ENCODE data around the gene ZNF768. TPM values are rescaled to one million over a fixed set of nuclear protein-coding genes. Genes with fewer than 3 reads are reported as not detected.

Gene ZNF768
- total RNA-seq, 1 donor from 2014 or later = 83.6 TPM

DNA sequence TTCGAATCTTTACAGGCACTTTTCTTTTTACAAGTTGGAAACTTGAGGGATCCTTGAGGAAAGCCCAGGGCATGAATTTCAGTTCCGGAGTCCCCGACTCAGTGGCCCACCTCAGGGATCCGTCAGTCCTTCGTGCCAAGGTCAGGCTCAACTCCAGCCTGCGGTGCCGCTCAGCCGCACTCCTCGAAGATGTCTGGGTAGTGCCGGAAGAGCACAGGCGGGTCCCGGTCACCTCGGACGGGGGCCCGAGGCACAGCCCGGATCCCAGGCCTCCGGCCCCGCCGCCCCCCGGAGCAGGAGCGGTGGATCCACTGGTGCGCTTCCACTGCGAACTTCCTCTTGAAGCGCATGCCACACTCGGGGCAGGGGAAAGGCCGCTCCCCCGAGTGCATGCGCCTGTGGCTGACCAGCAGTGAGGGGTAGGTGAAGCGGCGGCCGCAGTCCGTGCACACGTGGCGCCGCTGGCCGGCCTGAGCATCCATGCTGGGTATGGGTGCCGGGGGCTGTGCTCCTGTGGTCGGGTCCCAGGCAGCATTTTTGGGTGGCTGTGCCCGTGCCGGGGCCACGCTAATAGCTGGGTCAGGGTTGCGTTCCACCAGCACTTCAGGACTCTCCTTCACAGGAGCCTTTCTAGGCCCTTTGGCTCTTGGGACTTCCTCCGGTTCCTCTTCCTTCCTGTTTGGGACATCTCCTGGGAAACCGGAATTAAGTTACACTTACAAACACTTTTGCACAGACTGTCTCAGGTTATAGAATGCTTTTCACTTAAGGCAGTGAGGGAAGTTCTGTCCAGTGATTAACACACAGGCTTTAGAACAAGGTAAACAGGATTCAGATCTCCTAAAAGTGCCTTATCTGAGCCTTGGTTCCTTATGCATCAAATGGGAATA, 43.6 kb upstream of the ZNF768 start:
- H3K4me1 Mint-ChIP-seq (ENCODE audit: low read depth) = peaks cover 37% of the 10 kb centered on the region
- DNase-seq (ENCODE audit: low spot score, unreplicated experiment) = no peak
- H3K4me3 Mint-ChIP-seq (ENCODE audit: low read depth) = peak overlapping the region; percentile 16
- H3K27ac Mint-ChIP-seq = peak overlapping the region; percentile 74
- H3K9me3 Mint-ChIP-seq (ENCODE audit: low read depth) = no peaks in the 10 kb centered on the region
- no peaks in the 10 kb centered on the region for H3K27me3 Mint-ChIP-seq
- TF ChIP-seq, protein P1, sequence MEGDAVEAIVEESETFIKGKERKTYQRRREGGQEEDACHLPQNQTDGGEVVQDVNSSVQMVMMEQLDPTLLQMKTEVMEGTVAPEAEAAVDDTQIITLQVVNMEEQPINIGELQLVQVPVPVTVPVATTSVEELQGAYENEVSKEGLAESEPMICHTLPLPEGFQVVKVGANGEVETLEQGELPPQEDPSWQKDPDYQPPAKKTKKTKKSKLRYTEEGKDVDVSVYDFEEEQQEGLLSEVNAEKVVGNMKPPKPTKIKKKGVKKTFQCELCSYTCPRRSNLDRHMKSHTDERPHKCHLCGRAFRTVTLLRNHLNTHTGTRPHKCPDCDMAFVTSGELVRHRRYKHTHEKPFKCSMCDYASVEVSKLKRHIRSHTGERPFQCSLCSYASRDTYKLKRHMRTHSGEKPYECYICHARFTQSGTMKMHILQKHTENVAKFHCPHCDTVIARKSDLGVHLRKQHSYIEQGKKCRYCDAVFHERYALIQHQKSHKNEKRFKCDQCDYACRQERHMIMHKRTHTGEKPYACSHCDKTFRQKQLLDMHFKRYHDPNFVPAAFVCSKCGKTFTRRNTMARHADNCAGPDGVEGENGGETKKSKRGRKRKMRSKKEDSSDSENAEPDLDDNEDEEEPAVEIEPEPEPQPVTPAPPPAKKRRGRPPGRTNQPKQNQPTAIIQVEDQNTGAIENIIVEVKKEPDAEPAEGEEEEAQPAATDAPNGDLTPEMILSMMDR (IDR thresholded peaks at IDR 0.05; ENCODE audit: unreplicated experiment) = no peak
- peaks cover 5% of the 10 kb centered on the region for H3K36me3 Mint-ChIP-seq (ENCODE audit: insufficient read depth)

DNA sequence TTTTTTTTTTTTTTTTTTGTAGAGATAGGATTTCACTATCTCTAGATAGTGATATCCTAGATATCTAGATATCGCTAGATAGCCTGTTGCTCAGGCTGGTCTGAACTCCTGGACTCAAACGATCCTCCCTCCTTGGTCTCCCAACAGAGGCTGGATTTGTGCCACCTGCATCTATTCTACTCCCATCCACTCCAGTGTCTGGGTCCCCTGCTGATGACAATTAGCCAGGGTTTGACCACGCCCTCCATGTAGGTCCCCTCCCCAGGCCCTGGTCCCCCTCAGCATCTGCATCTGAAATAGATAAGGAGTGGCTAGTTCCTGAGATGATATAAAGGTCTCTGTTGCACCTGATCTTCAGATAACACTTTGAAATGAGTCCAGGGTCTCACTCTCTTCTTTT, 42.9 kb upstream of the ZNF768 start:
- no peaks in the 10 kb centered on the region for H3K9me3 Mint-ChIP-seq (ENCODE audit: low read depth)
- DNase-seq (ENCODE audit: low spot score, unreplicated experiment) = no peak
- no peak overlapping the region for H3K27ac Mint-ChIP-seq
- TF ChIP-seq, protein P1 (IDR thresholded peaks at IDR 0.05; ENCODE audit: unreplicated experiment) = no peak
- no peaks in the 10 kb centered on the region for H3K27me3 Mint-ChIP-seq
- H3K36me3 Mint-ChIP-seq (ENCODE audit: insufficient read depth) = no peaks in the 10 kb centered on the region
- no peak overlapping the region for H3K4me3 Mint-ChIP-seq (ENCODE audit: low read depth)
- H3K4me1 Mint-ChIP-seq (ENCODE audit: low read depth) = peaks cover 32% of the 10 kb centered on the region

DNA sequence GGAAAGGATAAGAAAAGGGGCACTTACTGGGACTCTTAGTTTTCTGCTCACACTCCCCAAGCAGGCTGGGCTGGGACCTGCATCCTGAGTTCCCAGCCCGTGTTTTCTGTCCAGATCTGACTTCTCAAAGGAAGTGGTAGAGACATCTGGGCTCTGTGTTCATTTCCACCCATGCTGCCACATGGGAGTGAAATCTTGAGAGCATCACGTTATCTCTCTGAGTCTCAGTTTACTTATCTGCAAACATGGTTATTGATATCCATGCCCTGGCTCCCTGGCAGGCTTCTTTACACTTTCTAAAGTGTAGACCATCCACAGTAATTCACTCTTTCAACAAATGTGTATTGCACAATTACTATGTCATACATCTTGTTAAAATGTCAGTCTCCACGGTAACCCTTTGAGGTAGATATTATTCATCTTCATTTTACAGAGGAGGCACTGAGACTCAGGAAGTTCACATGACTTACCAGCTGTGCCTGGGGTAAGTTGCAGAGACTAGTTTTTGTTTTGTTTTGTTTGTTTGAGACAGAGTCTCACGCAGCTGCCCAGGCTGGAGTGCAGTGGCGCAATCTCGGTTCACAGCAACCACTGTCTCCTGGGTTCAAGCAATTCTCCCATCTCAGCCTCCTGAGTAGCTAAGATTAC, 41.7 kb upstream of the ZNF768 start:
- peak overlapping the region; percentile 90 for H3K27ac Mint-ChIP-seq
- no peak for DNase-seq (ENCODE audit: low spot score, unreplicated experiment)
- H3K36me3 Mint-ChIP-seq (ENCODE audit: insufficient read depth) = no peaks in the 10 kb centered on the region
- no peaks in the 10 kb centered on the region for H3K27me3 Mint-ChIP-seq
- TF ChIP-seq, protein P1 (IDR thresholded peaks at IDR 0.05; ENCODE audit: unreplicated experiment) = no peak
- H3K4me1 Mint-ChIP-seq (ENCODE audit: low read depth) = peaks cover 28% of the 10 kb centered on the region
- no peaks in the 10 kb centered on the region for H3K9me3 Mint-ChIP-seq (ENCODE audit: low read depth)
- H3K4me3 Mint-ChIP-seq (ENCODE audit: low read depth) = no peak overlapping the region

DNA sequence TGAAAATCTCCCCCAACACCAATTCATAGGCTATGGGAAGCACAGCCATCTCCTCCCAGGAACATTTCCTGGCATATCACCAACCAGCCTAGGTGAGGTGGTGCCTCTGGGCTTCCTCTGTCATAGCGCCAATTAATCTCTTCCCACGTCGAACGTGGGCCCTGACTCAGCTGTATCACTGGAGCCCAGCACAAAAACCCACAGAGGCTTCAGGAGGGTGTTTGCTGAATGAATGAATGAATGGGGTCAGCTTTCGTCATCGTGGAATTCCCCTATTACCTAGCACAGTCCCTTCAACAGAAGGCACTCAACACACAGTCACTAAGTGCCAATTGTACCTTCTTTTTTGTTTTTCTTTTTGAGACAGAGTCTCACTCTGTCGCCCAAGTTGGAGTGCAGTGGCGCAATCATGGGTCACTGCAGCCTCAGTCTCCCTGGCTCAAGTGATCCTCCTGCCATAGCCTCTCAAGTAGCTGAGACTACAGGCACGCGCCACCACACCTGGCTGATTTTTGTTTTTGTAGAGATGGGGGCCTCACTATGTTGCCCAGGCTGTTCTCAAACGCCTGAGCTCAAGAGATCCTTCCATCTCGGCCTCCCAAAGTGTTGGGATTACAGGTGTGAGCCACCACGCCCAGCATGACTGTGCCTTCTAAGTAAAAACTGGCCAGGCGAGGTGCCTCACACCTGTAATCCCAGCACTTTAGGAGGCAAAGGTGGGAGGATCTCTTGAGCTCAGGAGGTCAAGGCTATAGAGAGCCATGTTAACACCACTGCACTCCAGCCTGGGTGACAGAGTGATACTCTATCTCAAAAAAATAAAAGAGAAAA, 41.0 kb upstream of the ZNF768 start:
- DNase-seq (ENCODE audit: low spot score, unreplicated experiment) = no peak
- H3K9me3 Mint-ChIP-seq (ENCODE audit: low read depth) = no peaks in the 10 kb centered on the region
- no peaks in the 10 kb centered on the region for H3K27me3 Mint-ChIP-seq
- peak overlapping the region; percentile 90 for H3K27ac Mint-ChIP-seq
- H3K36me3 Mint-ChIP-seq (ENCODE audit: insufficient read depth) = no peaks in the 10 kb centered on the region
- no peak overlapping the region for H3K4me3 Mint-ChIP-seq (ENCODE audit: low read depth)
- TF ChIP-seq, protein P1 (IDR thresholded peaks at IDR 0.05; ENCODE audit: unreplicated experiment) = no peak
- peaks cover 28% of the 10 kb centered on the region for H3K4me1 Mint-ChIP-seq (ENCODE audit: low read depth)

DNA sequence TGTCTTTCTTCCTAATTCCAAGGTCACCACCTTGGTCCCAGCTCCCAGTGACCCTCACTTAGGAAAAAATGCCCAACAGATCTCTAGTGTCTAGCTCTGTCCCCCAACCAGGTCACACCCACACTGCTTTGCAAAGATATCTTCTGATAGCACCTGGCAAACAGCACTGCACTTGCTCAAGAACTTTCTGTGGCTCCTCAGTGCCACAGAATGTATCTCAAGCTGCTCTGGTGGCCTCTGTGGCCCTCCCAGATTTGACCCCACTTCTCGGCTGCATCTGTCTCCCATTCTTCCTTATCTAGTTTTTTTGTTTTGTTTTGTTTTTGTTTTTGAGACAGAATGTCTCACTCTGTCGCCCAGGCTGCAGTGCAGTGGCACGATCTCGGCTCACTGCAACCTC, 40.2 kb upstream of the ZNF768 start:
- TF ChIP-seq, protein P1 (IDR thresholded peaks at IDR 0.05; ENCODE audit: unreplicated experiment) = no peak
- H3K36me3 Mint-ChIP-seq (ENCODE audit: insufficient read depth) = no peaks in the 10 kb centered on the region
- H3K4me1 Mint-ChIP-seq (ENCODE audit: low read depth) = peaks cover 24% of the 10 kb centered on the region
- no peaks in the 10 kb centered on the region for H3K9me3 Mint-ChIP-seq (ENCODE audit: low read depth)
- H3K27me3 Mint-ChIP-seq = no peaks in the 10 kb centered on the region
- H3K4me3 Mint-ChIP-seq (ENCODE audit: low read depth) = no peak overlapping the region
- no peak for DNase-seq (ENCODE audit: low spot score, unreplicated experiment)
- no peak overlapping the region for H3K27ac Mint-ChIP-seq
